DLD1 (cell line): ENCODE results near the gene AOAH.

ENCODE experiments used
- in situ Hi-C: cut with HindIII; loops from 2 replicates; pipeline ENCODE4 v1.10.0; 2017; ENCODE audit warnings: low sequenced_read_pairs

The AOAH gene

GRCh38 chr7:36604806-36605205 is 119.5 kb downstream of the AOAH start:
- in situ Hi-C loops: no loop called here

DNA sequence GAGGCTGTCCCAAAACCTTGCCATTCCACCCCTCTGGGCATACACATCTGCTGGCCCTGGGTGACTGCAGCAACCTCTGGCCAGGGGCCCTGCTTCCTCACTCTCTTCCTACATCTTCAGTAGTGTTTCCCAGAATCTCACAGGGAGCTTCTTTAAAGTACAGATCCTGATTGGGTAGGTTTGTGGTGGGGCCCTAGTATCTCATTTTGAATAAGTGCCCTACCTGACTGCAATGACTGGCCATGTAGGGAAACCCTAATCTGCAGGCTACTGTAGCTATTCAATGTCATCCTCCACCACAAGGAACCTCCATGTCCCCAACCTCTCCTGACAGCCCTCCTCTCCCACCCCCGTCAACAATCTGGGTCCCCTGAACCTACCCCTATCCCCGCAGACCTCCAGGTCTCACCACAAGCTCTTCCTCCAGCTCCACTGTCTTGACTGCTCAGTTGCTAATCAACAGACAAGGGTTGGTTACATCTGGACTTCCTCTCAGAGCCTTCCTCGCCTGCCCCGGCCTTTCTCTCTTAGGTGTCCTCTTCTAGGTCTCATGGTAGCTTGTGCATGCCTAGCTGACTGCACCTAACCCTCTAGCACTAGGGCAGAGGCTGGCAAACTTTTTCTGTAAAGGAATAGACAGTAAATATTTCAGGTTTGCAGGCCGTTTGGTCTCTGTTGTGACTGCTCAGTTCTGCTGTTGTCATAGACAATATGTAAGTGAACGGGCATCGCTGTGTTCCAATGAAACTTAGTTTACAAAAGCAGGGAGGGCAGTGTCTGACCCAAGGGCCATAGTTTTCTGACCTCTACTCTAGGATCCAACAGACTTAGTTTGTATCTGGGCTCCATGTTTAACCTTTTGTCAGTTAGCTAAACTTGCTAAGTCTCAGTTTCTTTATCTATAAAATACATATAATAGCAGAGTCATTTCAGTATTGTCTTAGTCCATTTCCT is 121.1 kb downstream of the AOAH start:
- in situ Hi-C loops: no loop called here

- in situ Hi-C loops: no loop called here
These were observed 121.8 kb downstream of the AOAH start for GRCh38 chr7:36602511-36602910.

DNA sequence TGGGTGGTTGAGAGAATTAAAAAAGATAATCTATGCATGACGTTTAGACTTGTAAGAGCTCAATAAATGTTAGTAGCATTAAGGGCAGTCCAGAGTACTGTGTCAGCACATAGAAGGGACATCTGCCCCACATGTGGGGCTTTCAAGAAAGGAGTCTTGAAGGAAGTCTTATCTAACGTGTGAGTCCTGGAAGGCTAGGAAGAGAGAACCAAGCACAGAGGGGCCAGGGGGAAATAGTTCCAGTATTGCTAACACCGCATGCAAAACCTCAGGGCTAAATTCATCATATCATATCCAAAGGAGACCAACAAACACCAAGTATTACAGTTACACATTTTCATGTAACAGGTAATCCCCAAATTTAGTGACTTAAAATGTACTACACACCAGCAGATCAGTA is 122.7 kb downstream of the AOAH start:
- in situ Hi-C loops: no loop called here

DNA sequence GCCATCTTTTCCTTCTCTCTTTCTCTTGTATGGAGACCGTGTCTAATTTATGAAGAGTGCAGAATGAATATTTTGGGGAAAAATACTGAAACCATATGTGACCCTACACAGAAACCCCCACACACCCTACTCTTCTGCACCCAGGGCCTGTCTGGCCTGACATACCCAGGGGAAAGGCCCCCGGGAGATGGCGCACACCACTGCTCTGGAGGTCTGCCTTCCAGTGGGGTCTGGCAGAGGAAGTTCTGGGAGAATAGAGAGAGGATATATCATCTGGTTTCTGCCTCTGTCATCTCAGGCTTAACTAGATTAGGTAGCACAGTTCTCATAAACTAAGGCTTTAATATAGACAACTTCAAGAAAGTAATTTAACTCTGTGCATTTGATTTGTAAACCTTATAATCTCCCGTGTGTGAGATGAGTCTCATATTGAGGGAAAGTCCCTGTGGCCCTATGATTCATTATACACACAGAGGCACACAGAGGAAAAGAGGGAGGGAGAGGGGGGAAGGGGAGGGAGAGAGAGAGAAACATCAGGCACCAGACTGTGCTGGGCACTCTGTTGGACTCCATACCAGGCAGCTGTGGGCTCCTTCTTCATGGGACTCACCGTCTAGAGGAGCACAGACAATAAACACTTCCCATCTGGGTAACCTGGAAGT is 123.3 kb downstream of the AOAH start:
- in situ Hi-C loops: no loop called here

DNA sequence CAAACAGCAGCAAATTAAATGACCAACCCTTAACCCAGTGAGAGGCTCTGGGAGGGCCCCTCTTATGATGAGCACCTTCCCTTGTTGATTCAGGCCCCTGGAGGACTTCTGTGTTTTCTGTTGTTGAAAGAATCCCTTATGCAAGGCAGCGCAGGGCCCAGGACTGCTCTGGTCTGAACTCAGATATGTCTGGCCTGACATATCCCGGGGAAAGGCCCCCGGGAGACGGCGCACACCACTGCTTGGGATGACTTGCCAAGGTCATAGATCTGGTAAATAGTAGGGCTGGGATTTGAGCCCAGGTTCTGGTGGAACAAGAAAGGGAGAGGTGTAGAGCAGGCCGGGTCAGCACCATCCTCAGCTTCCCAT is 124.0 kb downstream of the AOAH start:
- in situ Hi-C loops: no loop called here

DNA sequence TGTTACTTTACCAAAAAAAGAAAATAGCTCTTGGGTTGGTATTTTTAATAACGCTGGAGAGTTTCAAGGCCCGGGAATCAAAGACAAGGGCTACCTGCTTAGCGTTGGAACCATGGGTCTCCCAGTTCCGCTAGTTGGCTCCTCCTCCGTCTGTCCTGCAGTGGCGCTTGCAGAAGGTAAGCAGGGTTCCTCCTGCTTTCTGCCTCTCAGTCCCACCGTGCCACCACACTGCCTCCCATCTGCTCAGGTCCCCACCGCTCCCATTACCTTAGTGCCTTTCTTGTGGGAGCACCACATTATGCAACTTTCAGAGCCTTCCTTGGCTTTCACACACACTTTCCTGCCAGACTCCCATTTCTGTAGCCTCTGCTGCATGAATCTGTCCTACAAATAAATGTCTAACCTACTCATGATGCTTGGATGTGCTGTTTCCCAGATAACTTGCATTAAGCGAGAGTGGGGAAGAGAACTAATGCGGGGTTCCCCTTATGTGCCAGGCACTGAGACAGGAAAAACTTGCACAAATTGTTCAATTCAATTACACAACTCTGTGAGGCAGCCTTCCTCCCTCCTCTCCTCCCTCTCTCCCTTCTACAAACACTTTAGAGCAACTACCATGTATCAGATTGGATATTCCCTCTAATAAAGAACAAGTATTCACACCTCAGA is 124.5 kb downstream of the AOAH start:
- in situ Hi-C loops: loop anchor here (5.0 kb wide), 1 partner anchor 62 kb away; no protein-coding TSS in a partner anchor

GRCh38 chr7:36598054-36598674 is 126.1 kb downstream of the AOAH start:
- in situ Hi-C loops: loop anchor here (5.0 kb wide), 1 partner anchor 61 kb away; no protein-coding TSS in a partner anchor

- in situ Hi-C loops: loop anchor here (5.0 kb wide), 1 partner anchor 60 kb away; no protein-coding TSS in a partner anchor
These were observed 127.1 kb downstream of the AOAH start for GRCh38 chr7:36597090-36597773.

DNA sequence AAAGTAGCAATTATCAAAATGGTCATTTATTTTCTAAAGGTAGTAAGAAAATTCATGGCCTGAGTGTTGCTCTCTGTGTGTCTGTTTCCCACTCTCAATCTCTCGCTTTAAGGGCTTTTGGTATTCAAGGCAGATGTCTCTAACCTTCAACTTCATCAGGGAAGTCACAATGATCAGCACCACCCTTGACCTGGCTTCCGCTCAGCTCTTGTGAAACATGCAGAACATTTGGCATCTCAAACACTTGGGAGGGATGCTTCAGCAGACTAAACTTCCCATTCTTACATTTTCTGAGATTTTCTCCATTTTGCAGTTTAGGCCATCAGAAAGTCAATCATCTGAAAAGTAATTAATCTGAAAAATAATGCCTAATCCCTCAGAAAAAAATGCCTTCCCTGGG is 129.8 kb downstream of the AOAH start:
- in situ Hi-C loops: no loop called here

DNA sequence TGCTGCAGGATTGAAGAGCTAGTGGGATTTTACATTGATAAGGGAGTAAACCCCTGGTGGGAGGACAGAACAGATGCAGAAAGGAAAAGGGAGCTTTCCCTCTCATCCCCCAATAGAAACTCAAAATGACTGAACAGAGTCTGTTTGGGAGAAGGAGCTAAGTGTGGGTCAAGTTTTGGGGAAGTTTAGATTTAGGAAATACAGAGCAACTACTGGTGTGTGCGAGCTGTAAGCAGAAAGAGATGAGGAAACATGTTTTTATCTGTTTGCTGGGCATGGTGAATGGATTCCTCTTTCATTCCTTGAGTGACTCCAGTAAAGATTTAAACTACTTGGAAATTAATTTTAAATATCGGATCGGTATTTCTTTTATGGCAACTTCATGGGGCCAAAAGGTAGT is 132.7 kb downstream of the AOAH start:
- in situ Hi-C loops: no loop called here

DNA sequence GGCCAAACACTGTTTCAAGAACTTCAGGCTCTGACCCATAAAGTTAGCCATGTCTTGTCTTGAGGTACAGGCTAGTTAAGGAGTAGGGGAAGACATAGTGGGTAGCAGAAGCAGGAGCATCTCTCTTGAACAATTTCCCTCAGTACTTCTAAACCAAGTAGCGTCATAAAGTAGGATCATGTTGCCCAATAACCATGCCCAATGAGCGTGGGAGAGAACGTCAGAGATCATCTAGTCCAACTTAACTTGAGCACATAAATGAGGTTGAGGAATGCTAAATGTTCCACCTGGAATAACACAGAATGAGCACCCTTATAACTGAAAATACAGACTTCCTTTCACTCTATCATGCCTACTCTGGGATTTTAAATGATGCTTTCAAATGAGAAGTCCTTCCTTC is 134.9 kb downstream of the AOAH start:
- in situ Hi-C loops: no loop called here

- in situ Hi-C loops: no loop called here
These were observed 141.0 kb downstream of the AOAH start for GRCh38 chr7:36583318-36583717.

GRCh38 chr7:36575832-36576231 is 148.5 kb downstream of the AOAH start:
- in situ Hi-C loops: no loop called here

DNA sequence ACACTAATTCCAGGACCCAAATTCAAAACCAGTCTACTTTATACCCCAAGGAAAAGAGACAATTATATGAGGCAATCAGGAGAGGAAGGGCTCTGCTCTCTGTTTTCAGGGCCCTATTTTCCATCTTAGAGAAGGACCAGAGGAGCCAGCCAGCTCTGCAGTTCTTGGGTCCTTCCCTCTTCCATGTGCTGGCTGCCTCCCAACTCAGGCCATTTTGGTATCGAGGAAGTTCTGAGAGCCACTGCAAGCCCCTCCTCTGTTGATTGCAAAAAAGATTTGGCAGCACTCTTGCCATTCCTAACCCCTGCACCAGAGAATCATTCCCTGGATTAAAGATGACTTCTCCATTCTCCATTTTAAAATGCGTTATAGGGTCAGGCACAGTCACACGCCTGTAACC is 151.2 kb downstream of the AOAH start:
- in situ Hi-C loops: no loop called here

GRCh38 chr7:36571190-36571560 is 153.1 kb downstream of the AOAH start:
- in situ Hi-C loops: no loop called here

DNA sequence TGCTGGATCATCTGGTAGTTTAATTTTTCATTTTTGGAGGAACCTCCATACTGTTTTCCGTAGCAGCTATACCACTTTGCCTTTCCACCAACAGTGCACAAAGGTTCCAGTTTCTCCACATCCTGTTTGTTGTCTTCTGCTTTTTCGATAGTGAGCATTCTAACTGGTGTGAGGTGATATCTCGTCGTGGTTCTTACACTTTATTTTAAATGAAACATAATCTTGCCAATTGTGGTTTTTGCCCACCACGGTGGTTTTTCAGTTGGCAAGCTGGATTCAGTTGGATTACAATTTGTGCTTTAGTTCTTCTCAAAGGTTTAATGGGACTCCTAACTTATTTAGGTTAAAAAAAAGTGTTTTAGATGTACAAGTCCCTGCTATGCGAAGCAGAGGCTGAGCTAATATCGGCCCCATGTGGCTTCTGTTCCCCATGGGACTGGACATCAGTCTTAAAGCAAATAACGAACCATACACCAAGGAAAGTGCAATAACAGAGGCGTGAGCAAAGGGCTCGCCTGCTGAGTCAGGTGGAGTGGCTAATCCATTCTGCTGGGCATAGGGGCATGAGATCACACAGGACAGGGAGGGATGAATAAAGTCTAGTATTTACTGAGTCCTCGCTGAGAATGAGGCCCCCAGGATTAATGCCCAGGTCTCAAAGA is 153.6 kb downstream of the AOAH start:
- in situ Hi-C loops: no loop called here

DNA sequence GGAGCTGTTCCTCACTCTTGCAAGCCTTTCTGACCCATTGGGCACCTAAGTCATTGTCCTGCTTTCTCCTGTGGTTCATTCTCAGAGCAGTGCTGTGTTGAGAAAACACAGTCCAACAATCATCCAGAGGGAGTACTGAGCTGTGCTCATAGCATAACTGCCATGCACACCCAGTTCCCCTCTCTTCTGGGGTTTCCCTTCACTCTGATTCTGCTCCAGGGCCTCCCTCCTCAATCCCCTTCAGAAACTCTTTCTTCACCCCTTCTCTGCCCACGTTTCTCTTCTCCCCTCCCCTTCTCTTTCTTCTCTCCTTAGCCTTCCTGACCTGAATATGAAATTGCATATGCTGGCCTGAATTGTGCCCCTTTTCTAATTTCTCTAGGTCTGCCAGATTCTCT is 155.8 kb downstream of the AOAH start:
- in situ Hi-C loops: no loop called here

DNA sequence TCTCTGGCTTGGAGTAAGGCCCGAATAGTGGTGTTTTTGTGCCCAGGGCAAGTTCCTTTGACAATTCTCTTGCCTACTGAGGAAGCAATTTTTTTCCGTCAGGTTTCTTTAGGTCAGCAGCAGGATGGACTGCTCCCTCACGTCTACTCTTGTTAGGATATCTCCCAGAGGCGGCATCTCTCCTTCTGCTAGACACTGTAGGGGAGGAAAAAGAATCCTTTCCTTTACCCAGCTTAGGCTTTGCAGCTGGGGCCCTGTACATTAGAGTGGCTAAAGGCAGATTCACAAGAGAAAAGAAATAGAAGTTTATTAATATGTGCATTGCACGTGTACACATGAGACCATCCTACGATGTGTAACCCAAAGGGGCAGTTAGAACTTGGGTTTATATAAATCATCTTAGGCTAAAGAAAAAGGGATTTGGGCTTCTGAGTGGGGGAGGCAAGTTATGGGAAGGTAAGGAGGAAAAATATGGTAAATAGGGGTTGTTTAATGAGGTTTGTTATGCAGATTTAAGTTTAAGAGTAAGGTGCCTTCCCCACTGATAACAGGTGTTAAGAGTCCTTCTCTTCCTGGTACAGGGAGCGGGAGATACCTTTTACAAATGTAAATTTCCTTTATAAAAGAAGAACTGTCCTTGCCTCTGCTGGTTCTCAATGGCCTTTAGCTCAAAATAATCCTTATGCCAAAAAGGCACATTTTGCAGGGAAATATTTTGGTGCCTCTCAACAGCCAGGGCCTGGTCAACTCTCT is 156.4 kb downstream of the AOAH start:
- in situ Hi-C loops: no loop called here
